HG03469 (cell line): ENCODE measurements around the gene ZNF397.
"Not testable (repeated sequence)": the region's sequence is repeated elsewhere in the genome, so short reads cannot be mapped to it uniquely, and the experiment has no call there.

Experiments
- ATAC-seq: cut with Tn5 transposase; IDR thresholded peaks from one replicate; pipeline ENCODE4 v1.9.1; 2021; ENCODE audit warnings: mild to moderate bottlenecking, moderate library complexity, moderate number of reproducible peaks; ENCODE audit not compliant: unreplicated experiment

The ZNF397 gene

DNA sequence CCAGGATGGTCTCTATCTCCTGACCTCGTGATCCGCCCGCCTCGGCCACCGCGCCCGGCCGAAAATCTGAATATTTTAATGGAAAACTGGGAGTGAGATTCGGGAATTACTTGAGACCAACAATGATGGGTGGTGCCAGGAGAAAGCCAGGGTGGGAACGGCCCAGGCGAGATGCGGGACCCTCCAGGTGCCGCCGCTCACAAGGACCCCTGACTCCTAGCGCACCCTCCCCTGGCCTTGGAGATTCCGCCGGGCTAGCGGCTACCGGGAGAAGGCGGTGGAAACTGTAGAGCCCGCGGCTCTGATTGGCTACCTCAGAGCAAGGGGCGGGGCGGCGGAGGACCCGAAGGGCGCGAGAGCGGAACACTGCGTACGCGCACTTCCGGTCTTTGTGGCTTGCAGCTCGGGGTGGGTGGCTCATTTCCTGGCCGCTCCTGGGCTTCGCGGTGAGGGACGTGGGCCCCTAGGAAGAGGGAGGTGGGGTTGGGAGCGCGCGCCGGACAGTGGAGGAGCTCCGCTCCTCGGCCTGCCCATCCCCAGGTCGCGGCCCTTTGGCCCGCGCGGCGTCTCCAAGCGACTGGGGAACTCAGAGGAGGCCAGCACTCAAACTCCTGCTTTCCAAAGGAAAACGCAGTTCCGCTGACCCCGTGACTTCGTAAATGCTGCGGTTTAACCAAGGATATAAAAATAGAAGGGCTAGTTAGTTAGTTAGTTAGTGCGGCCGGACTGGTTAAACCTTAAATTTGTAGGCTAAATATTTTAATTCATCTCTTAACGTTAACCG is at the start of gene ZNF397:
TSS of gene ZNF397 (plus strand) at position 371 of the 784 bp plus-strand sequence. CDS start 1,437 bp downstream, outside the sequence.
- ATAC-seq: peak; percentile 97

GRCh38 chr18:35191698-35192025 is 49.2 kb upstream of the ZNF397 start:
- ATAC-seq: no peak

DNA sequence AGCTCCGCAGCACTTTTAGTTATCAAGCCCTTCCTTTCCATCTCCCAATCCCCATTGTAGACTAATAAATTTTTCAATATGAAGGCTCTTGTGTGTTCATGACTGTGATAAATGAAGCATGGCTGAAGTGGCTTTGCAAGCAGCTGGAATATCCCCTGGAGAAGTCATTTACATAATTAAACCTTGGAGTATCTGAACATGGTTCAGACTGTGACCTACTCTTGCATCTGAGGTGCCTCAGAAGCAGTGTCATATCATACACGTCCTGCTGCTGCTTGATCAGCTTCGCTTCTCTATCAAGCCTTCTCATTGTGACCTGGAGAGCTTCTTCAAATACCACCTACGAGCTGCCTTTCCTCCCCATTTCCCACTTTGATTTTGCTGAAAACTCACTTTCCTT is 48.4 kb upstream of the ZNF397 start:
- ATAC-seq: no peak

- ATAC-seq: no peak
These were observed 47.5 kb upstream of the ZNF397 start for GRCh38 chr18:35193316-35193715.

- no peak for ATAC-seq
These were observed 43.5 kb upstream of the ZNF397 start for GRCh38 chr18:35197296-35197695.

DNA sequence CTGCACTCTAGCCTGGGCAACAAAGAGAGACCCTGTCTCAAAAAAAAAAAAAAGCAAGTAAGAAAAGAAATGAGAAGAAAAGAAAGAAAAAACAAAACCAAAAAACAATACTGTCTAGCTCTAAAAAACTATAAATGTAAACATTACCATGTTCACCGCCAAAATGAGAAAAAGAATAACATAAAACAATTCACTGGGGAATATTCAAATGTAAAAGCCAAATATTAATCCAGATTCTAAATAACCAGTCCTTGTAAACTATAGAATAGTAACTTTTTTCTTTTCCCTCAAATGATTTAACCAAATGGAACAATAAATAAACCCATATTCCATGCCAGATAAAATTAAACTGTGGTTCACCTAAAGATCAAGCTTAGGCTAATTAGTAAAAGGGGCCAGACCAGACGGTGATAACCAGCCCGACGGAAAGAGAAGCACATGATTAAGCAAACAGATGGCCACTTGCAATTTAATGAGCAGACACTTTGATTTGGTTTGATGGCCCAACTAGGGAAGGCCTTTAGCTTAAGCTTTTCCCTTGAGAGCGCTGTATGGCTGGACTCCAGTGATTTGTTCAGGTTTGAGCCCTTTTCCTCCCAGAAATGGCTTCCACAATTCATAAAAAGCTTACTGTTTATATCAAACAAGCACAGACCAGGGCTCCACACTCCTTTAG is 39.4 kb upstream of the ZNF397 start:
- no peak for ATAC-seq

DNA sequence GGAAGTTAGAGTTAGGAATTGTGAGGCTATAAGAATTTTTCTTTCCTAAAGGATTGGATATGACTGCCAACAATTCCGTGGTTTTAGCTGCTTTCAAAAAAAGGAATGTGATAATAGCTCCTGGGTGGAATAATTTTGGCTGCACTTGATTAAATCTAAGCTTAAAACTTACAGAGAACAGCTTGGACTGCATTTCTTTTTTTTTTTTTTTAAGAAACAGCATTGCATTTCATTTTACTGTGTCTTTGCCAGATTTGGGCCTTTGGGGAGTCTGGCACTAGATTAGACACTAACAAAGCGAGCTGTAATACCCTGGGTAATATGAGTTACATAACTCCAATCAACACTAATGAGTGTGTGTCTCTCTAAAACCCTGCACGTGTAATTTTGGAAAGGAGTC is 37.8 kb upstream of the ZNF397 start:
- ATAC-seq: no peak

- no peak for ATAC-seq
These were observed 35.6 kb upstream of the ZNF397 start for GRCh38 chr18:35205199-35205712.

- ATAC-seq: not testable (repeated sequence)
These were observed 34.9 kb upstream of the ZNF397 start for GRCh38 chr18:35205746-35206458.

DNA sequence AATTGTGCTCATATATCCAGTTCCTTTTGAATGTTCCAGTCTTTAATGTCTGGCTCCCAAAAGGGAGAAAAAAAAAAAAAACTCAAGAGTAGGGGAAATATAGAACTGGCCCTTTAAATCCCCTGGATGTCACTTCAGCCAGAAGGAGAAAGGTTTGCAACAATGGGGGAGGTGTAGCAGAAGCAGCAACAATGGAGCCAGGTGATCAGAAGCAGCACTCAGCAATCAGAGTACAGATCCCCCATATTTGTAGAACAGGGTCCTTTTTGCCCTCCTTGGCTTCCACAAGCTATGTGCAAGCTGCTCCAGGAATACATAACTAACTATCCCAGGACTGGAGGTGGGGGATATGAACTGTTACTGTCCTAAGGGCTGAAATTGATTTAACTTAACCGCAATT is 25.8 kb upstream of the ZNF397 start:
- ATAC-seq: no peak

GRCh38 chr18:35216611-35217010 is 24.2 kb upstream of the ZNF397 start:
- not testable (repeated sequence) for ATAC-seq

- ATAC-seq: not testable (repeated sequence)
These were observed 21.5 kb upstream of the ZNF397 start for GRCh38 chr18:35219331-35219730.

DNA sequence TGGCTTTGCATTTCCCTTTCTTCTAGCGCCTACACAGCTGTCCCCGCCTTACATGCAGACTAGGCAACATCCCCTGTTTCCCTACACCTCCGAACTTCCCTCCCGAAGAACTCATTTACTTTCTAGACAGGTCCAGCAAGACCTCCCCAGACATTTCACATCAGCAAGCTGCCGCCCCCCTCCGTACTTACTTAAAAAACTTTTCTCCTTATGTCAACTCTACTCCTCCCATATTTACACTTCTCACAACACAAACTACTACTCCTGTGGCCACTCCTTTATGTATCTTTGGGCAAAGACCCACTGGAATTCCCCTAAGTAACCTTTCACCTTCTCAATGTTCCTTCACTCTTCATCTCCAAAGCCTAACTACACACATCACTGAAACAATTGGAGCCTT is 20.4 kb upstream of the ZNF397 start:
- no peak for ATAC-seq

DNA sequence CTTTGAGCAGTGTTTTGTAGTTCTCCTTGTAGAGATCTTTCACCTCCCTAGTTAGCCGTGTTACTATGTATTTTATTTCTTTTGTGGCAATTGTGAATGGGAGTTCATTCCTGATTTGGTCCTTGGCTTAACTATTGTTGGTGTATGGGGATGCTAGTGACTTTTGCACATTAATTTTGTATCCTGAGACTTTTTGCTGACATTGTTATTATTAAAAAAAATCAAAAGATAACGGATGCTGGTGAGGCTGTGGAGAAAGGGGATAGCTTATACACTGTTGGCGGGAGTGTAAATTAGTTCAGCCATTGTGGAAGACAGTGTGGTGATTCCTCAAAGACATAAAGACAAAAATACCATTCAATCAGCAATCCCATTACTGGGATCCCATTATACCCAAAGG is 17.0 kb upstream of the ZNF397 start:
- ATAC-seq: no peak

- no peak for ATAC-seq
These were observed 13.6 kb upstream of the ZNF397 start for GRCh38 chr18:35227254-35227653.

- ATAC-seq: peak; percentile 60
These were observed 9.8 kb upstream of the ZNF397 start for GRCh38 chr18:35231052-35231451.

DNA sequence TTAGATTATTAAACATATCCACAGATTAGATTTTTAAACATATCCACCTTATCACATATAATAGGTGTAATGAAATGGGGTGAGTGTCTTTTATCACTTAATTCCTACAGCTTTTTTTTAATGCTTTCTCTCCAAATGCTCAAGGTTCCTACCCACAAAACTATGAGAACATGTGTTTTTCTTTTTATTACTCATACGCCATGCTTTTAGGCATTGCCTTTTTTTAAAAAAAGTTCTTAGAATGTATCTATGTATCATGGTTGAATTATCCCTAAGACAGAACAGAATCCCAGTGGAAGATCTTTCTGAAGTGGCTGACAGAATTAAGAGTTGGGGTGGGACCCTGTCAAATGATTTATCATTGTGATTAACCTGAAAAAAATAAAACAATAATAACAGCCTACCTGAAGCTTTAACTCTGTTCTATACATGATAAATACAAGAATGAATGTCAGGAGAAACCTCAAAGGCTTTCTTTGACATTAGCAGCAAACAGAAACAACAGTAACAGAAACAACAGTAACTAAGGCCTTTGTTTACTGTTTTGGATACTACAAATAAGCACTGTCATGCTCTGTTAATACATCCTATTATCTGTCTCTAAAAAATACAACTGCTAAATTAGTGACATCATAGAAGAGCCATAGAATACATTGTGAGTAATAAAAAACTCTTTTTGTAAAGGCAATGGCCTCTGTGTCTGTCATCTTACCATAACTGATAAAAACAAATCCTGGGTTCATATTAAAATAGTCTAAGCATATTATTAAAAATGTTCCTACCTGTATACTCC is 4.1 kb upstream of the ZNF397 start:
- ATAC-seq: no peak

GRCh38 chr18:35239314-35239713 is 1.5 kb upstream of the ZNF397 start:
- no peak for ATAC-seq

DNA sequence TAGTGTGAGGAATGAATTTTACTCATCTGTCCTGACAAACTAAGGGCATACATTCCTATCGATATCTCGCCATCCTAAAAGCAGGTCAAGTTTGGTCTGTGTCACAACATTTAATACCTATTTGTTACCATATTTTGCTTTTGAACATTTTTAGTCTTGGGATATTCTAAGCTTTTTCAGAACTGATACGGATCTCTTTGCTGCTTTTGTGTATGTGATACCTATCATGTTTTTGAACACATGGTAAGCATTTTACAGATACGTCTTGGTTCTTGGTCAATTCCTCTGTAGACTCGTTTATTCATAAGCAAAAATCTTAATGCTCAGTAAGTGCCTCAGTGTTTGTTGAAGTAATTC is 592 bp downstream of the ZNF397 start:
- ATAC-seq: no peak

DNA sequence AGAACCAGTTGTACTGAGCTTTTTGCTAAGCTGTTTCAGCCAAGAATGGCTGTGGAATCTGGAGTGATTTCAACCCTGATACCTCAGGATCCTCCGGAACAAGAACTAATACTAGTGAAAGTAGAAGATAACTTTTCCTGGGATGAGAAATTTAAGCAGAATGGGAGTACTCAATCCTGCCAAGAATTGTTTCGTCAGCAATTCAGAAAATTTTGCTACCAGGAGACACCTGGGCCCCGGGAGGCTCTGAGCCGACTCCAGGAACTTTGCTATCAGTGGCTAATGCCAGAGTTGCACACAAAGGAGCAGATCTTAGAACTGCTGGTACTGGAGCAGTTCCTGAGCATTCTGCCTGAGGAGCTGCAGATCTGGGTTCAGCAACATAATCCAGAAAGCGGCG is 1.6 kb downstream of the ZNF397 start:
- ATAC-seq: no peak

- no peak for ATAC-seq
These were observed 3.8 kb downstream of the ZNF397 start for GRCh38 chr18:35244671-35245070.
